ENCODE measurements around the gene ZFAND6.
"Not testable (repeated sequence)": the region's sequence is repeated elsewhere in the genome, so short reads cannot be mapped to it uniquely, and the experiment has no call there.

ZFAND6 gene

DNA sequence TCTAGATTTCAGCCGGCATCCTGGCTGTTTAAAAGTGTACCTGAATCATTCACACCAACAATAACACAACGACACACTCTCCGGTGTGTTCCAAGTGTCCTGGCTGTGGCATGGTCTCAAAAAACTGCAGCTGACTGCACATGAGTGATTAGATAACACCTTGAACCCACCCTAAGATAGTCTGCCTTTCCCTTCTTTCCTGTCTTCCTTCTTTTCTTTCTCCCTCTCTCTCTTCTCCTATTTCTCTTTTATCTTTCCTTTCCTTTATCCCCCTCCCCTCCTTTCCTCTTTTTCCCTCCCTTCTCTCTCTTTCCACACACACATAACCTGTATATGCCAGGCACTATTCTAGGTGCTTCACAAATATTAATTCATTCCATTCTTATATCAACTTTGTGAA is 92.1 kb downstream of the ZFAND6 start:
- DNase-seq (ENCODE audit: low read depth) = no peak

DNA sequence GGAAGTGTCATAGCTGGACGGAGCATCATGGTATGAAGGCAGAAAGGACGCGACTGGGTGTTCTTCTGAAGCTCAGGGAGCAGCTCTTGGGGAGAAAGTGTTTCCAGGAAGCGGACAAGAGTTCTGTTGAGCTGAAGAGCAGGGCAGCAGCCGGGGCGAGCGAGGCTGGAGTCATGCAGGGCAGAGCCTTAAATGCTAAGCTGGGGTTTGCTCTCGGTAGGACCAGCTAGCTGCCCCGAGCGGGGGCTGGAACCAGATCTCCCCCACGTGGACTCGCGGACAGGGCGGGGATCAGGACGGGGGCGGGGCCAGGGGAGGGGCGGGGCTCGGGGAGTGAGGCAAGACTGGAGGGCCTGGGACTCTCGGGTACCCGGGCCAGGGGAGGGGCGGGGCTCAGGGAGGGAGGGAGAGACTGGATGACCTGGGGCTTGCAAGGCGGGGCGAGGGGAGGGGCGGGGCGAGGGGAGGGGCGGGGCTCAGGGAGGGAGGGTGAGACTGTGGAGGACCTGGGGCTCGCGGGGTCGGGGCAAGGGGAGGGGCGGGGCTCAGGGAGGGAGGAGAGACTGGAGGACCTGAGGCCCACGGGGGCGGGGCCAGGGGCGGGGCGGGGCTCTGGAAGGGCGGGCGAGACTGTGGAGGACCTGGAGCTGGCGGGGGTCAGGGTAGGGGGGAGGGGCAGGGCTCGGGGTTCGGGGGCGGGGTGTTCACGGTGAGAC is 92.9 kb downstream of the ZFAND6 start:
- peak; percentile 84 for DNase-seq (ENCODE audit: low read depth)

DNA sequence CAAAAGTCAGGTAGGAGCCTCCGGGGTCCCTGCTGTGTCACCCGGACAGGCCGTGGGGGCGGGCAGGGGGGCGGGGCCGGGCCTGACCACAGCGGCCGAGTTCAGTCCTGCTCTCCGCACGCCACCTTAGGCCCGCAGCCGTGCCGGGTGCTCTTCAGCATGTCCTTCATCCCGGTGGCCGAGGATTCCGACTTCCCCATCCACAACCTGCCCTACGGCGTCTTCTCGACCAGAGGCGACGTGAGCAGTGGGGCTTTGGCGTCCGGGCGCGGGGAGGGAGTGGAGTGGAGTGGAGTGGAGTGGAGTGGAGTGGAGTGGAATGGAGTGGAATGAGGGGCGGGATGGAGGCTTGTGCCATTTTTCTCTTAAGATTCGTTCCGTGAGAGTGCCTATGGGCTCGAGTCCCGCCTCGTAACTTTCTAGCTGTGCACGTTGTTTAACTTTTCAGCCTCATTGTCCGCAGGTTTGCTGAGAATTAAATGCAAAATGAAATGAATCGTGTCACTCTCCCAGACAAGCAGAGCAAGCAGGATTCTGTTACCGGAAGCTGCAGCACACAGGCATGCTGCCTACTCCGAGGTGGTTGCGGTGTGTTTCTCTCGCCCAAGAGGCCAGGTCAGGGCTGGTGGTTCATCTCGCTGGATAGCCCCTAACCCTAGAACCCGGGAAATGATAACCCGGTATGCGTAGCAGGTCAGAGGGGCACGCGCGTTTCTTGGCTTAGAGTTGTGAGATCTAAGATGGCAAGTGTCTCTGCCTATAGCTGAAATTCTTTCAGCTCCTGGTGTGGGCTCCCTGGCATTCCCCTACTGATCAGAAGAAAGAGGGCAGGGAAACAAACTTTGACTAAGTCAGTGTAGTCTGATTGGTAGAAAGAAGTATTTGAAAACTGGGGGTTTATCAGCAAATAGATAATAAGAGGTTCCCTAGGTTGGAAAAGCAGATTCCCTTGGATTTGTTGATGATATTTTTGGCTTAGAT is 93.7 kb downstream of the ZFAND6 start, which contains the start of gene FAH:
TSS of gene FAH (plus strand) at position 104 of the 981 bp plus-strand sequence. CDS start at position 160, 56 bp downstream.
- peak; percentile 30 for DNase-seq (ENCODE audit: low read depth)

DNA sequence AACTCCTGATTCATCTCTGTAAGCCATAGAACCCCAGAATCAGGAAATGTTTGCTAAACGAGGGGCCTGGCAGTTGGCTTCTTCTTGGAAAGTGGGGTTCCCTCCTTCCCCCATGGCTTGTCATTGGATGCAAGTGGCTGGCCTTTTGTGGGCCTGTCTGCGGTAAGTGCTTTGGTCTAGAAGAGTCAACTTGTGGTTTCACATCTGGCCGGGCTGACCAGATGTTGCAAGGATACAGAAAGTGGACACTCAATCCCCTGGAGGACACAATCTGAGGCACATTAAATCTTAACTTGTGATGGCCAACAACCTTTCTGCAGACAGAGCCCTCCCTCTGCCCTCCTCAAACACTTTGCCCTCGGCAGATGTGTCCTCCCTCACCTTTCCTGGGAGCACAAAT is 94.4 kb downstream of the ZFAND6 start:
- no peak for DNase-seq (ENCODE audit: low read depth)

DNA sequence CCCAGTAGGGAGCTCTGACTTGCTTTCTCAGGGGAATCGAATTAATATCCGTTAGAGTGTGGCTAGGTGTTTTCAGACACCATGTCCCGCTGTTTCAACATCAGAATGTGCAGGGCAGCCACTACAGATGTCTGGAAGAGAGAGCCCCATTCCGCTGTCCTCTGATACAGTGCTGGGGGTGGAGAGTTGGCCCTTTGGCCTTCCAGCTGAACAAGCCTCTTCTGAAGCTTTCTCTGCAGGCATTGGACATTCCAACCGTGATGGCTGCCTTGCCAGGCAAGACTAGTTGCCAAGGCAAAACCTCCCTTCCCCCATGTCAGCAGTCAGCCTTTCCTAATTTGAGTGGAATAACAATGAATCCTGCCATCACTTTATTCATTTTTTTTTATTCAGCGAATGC is 94.9 kb downstream of the ZFAND6 start:
- no peak for DNase-seq (ENCODE audit: low read depth)

DNA sequence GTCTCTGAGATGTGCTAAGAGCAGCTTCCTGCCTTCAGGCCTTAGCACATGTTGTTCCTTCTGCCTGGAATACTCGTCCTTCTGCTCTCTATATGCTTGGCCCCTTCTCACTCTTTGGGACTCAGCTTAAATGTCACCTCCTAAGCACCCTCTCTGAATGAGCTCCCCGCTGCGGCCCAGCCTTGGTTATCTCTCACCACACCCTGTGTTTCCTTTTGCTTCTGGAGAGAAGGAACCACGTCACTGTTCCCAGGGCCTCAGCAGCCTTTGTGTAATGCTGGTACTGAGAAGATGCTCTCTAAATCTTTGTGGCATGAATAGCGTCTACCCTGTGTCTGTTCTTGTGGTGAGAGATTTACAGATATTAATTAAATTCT is 95.5 kb downstream of the ZFAND6 start:
- DNase-seq (ENCODE audit: low read depth) = no peak

DNA sequence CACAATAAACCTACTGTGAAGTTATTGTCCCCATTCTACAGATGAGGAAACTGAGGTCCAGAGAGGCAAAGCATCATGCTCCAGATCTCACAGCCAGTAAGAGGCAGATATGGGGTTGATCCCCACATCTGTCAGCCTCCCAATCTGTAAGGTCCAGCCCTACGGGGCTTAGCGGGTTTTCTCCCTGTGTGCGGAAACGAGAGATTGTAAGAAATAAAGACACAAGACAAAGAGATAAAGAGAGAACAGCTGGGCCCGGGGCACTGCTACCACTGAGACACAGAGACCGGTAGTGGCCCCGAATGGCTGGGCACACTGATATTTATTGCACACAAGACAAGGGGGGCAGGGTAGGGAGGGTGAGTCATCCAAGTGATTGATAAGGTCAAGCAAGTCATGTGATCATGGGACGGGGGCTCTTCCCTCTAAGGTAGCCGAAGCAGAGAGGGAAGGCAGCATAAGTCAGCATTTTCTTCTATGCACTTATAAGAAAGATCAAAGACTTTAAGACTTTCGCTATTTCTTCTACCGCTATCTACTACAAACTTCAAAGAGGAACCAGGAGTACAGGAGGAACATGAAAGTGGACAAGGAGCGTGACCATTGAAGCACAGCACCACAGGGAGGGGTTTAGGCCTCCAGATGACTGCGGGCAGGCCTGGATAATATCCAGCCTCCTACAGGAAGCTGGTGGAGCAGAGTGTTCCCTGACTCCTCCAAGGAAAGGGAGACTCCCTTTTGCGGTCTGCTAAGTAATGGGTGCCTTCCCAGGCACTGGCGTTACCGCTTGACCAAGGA is 96.1 kb downstream of the ZFAND6 start:
- not testable (repeated sequence) for DNase-seq (ENCODE audit: low read depth)

DNA sequence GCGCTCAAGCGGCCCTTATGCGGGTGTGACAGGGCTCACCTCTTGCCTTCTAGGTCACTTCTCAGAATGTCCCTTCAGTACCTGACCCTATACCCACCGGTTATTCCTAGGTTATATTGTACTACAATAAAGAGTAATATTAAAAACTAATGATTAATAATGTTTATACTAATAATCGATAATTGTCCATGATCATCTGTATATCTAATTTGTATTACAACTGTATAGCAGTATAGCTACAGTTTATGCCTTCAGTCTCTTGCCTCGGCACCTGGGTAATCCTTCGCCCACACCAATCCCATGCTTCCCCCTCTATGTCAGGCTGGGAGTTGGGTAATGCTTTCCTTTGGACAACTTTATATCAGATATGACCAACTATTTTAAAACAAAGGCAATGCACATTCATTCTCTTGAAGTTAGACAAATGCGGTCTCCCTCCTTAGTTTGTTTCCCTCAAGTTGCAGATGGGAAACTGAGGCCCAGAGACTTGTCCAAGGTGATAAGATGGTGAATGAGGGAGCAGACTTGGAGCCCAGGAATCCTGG is 96.8 kb downstream of the ZFAND6 start:
- no peak for DNase-seq (ENCODE audit: low read depth)

DNA sequence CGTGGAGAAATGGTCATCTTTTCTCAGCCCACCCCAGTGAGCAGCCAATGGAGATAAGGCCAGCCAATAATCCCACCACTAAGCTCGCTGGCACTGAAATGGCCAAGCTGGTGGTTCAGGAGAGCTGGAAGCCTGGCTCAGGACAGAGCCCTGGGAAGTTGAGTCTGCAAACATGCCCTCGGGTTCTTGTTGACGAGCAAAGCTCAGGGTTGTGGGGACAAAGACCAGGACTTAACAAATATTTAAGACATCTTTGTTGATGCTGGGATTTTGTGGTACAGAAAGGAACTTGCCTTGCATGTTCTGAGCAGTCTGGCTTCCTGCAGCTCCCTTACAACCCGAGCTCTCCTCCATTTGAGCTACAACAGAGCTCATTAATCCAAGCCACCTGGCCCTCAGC is 97.7 kb downstream of the ZFAND6 start:
- DNase-seq (ENCODE audit: low read depth) = no peak

DNA sequence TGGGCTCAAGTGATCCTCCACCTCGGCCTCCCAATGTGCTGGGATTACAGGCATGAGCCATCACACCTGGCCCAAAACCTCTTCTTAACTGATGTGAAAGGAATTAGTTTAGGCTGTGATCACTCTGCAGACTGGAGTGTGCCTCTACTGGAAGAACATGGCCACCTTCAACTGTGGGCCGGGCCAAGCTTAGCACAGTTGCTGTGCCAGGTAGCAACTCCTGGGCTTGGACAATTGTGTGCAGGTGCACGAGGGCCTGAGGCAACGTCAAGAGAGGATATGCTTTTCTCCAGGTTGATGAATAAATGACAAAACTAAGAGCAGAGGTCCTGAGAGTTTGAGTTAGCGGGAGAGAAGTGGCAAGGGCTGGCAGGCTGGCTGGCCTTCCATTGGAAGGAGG is 99.8 kb downstream of the ZFAND6 start:
- no peak for DNase-seq (ENCODE audit: low read depth)

DNA sequence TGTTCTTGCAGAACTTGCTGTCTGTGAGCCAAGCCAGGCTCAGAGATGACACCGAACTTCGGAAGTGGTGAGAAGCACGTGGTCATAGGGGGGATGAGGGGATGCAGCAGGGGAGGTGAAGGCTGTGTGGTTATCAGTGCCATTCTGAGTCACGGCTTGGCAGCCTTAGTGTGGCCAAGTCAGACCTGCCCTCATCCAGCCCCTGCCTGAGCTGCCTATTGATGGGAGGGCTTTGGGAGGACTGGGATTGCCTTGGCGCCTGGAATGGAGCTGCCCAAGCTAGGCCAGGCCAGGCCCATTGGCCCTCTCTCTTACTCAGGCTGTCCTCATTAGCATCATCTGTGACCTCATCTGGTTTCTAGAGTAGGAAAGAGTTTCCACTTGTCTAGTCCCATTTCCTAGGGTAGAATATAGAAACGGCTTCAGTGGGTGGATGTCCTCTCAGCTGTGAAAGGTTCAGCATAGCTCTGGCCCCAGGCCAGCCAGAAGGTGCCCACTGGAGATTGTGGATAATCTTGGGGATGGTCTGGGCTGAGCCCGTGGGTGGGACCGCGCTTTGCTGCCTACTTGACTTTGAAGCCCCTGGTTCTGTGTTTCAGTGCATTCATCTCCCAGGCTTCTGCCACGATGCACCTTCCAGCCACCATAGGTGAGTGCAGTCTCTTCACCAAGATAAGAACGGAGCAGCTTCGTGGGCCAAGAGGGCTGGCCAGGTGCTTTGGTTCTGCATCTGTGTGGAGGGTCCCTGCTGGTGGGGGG is 100.5 kb downstream of the ZFAND6 start:
- no peak for DNase-seq (ENCODE audit: low read depth)

DNA sequence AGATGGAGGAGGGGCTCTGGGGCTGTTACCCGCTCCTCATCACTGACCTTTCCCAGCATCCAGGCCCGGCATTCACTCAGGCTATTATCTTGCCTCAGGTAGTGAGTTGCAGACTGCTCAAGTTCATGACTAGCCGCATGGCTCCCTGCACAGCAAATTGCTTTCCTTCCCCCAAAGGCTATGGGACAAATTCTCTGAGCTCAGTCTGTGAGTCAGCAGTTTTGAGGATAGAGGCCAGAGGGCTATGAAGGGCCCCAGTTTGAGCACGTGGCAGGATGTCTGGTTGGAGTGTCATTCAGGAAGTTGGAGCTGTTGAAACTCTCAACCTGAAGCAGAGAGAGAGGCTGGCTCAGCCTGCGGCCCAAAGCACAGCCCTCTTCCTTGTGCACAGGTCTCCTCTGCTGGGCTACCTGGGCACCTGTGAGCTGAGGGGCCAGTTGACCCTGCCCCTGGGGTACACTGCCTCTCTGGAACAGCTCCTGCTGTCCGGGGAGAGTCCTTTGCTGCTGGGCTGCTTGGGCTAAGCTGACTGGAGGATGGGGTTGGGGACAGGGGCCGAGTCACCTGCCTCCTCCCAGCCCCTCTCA is 101.2 kb downstream of the ZFAND6 start:
- DNase-seq (ENCODE audit: low read depth) = peak; percentile 22

DNA sequence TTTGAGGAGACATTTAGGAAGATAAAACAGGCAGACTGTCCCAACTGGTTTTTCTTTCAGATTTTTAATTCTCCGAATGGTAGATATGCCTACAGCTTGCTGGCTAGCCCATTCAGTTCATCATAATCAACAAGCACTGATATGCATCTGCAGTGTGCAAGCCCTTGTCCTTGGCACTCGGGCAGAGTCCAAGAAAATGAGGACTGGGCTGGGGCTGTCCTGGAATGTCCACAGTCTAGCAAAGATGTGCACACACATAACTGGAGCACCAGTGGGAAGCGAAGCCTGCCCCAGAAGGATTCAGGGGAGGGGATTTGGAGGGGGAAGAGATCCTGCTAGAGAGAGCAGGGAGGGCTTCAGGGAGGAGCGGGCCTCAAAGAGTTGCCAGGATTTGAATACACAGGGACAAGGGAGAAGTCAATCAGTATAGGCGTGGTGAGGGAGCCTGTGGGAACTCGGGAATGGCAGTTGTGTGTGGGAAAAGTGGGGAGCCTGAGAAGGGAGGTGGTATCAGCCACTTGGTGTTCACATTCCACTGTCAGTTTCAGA is 102.1 kb downstream of the ZFAND6 start:
- no peak for DNase-seq (ENCODE audit: low read depth)

DNA sequence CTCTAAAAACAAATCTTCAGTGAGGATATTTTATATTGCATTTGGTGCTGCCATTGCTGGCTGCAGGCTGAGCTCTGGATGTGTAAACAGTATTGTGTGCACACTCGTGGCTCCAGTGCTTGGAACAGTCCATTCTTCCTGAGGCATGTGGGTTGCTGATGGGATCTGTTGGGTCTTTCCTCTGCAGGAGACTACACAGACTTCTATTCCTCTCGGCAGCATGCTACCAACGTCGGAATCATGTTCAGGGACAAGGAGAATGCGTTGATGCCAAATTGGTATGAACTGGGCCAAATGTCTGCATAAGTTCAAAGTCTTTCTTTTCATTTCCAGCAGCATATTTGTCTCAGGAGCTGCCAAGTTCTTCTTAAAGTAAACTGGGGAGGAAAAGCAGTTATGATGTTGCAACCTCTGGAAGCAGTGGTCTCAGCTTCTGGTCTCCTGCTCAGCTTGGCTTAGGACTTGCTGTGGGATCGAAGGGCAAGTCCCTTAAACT is 102.6 kb downstream of the ZFAND6 start:
- no peak for DNase-seq (ENCODE audit: low read depth)

DNA sequence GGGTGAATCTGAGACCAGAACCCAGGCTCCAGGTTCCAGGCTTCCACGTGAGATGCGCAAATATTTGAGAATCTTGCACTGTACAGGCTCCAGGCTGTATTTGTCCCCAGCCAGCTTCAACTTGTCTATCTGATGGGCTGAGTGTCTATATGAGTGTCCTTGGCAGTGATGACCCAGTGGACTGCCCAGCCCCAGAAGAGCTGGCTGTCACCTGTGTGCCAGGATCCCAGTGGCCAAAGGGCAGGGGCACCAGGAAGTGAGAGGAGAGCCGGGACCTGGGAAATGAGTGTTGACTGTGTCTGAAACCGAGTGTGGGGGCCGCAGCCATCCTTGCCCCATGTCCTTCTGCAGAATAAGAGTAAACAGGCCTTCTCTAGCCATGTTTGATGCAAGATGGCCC is 103.7 kb downstream of the ZFAND6 start:
- no peak for DNase-seq (ENCODE audit: low read depth)

DNA sequence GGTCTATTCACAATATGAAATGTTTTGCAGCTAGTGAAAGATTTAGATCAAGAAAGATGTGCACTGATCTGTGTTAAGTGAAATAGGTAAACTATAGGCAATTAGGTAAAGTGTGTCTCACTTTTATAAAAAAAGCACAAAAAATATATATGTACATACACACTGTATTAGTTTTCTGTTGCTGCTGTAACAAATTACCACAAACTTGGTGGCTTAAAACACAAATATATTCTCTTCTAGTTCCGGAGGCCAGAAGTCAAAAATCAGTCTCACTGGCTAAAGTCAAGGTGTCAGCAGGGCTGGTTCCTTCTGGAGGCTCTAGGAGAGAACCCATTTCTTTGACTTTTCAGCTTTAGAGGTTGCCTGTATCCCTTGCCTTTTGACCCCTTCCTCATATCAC is 104.4 kb downstream of the ZFAND6 start:
- no peak for DNase-seq (ENCODE audit: low read depth)

DNA sequence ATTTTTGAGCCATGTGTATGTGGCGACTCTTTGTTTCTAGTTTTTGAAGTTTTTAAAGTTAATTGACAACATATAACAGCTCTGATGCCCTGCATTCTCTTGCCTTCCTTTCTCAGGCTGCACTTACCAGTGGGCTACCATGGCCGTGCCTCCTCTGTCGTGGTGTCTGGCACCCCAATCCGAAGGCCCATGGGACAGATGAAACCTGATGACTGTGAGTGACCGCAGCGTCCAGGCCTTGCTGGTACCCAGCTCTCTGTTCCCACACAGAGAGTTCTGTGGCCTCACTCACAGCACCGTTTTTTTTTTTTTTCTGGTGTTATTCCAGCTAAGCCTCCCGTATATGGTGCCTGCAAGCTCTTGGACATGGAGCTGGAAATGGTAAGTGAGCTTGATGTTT is 108.5 kb downstream of the ZFAND6 start:
- DNase-seq (ENCODE audit: low read depth) = no peak

DNA sequence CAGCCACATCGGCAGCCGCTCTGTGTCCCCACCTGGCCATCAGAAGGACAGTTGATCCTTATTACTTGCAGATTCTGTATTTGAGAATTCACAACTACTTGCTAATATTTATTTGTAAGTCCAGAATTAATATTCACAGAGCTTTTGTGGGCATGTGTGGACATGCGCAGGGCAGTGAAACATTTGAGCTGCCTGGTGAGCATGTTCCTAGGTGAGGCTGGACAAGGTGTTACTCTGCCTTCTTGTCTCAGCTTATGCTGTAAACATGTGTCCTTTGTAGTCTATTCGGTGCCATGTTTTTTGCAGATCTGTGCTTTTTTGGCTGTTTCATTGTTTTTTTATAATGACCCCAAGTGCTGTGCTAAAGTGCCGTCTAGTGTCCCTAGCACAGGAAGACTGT is 108.9 kb downstream of the ZFAND6 start:
- DNase-seq (ENCODE audit: low read depth) = no peak

DNA sequence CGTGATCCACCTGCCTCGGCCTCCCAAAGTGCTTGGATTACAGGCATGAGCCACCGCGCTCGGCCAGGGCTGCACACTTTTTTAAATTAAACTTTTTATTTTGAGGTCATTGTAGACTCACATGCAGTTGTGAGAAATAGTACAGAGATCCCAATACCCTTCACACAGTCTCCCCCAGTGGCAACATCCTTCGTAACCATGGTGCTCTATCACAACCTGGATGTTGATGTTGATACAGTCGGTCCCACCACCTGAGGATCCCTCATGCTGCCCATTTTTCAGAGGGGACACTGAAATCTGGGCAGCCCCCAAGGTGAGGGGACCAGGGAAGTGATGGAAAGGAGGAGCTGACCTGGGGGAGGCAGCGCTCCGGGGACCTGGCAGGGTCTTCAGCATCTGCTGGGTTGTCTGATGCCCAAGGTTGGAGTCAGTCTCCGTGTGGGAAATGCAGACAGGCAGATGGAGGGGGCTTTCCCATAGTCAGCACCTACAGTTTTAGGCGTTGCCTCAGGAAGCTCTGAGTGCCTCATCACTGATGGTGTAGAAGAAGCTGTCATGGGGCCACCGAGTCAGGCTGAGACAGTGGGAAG is 110.4 kb downstream of the ZFAND6 start:
- DNase-seq (ENCODE audit: low read depth) = no peak

DNA sequence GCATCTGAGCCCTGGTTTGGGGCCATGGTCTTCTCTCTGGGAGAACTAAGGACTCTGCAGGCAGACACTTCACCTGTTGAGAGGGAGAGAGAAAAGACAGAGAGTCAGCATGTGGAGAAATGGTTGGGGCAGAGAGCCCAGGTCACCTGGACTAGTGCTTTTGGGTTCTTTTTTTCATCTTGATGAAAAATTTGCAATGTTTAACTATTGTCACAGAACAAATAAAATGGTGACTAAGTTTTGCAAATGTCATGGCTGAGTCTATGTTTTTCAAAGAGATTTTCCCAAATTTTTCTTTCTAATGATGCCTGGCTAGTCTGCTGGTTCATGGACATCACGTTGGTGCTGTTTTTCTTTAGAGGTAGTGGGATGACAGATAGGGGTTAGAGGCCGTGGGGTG is 111.1 kb downstream of the ZFAND6 start:
- DNase-seq (ENCODE audit: low read depth) = no peak
